DOHH2 (cell line): ENCODE results near the gene ADH1B.
"Not testable (repeated sequence)": the region's sequence is repeated elsewhere in the genome, so short reads cannot be mapped to it uniquely, and the experiment has no call there.

Experiments
- H3F3A ChIP-seq: fragments of 200-600 bp; sonication (generic), shearing (Covaris generic); 2 replicates; pipeline ENCODE4 v1.6.0; 2016; ENCODE audit warnings: antibody characterized with exemption, mild to moderate bottlenecking; ENCODE audit not compliant: control insufficient read depth, insufficient read depth
- H3K27ac ChIP-seq: fragments of 200-600 bp; sonication (generic); 2 replicates; pipeline ENCODE4 v1.5.1; 2014; ENCODE audit warnings: low read depth, mild to moderate bottlenecking, low read length, moderate library complexity
- H3K27me3 ChIP-seq: fragments of 200-600 bp; sonication (generic); 2 replicates; pipeline ENCODE4 v1.6.1; 2014; ENCODE audit warnings: mild to moderate bottlenecking, low read length, mixed read lengths; ENCODE audit not compliant: control insufficient read depth
- H3K36me3 ChIP-seq: fragments of 200-600 bp; sonication (generic); 2 replicates; pipeline ENCODE4 v1.6.1; 2014; ENCODE audit warnings: mild to moderate bottlenecking, low read length, moderate library complexity, mixed read lengths; ENCODE audit not compliant: control insufficient read depth
- H3K4me1 ChIP-seq: fragments of 200-600 bp; sonication (generic); 2 replicates; pipeline ENCODE4 v1.6.1; 2014; ENCODE audit warnings: mild to moderate bottlenecking, low read length, mixed read lengths; ENCODE audit not compliant: control insufficient read depth
- H3K4me2 ChIP-seq: fragments of 200-600 bp; sonication (generic); 2 replicates; pipeline ENCODE4 v1.6.0; 2014; ENCODE audit warnings: mild to moderate bottlenecking, low read length, moderate library complexity
- H3K4me3 ChIP-seq: fragments of 200-600 bp; sonication (generic); 2 replicates; pipeline ENCODE4 v1.5.1; 2014; ENCODE audit warnings: mild to moderate bottlenecking, low read length, mixed read lengths
- H3K79me2 ChIP-seq: fragments of 200-600 bp; sonication (generic); 2 replicates; pipeline ENCODE4 v1.6.1; 2014; ENCODE audit warnings: mild to moderate bottlenecking, low read length, mixed read lengths; ENCODE audit not compliant: control insufficient read depth
- H3K9me2 ChIP-seq: fragments of 200-600 bp; sonication (generic); replicated peaks from 2 replicates; pipeline ENCODE4 v1.6.1; 2014; ENCODE audit warnings: mild to moderate bottlenecking, low read length, mixed read lengths; ENCODE audit not compliant: control insufficient read depth
- H3K9me3 ChIP-seq: fragments of 200-600 bp; sonication (generic); 2 replicates; pipeline ENCODE4 v1.6.1; 2014; ENCODE audit warnings: antibody characterized with exemption, low read length, mixed read lengths; ENCODE audit not compliant: control insufficient read depth, insufficient read depth
- H4K20me1 ChIP-seq: fragments of 200-600 bp; sonication (generic); 2 replicates; pipeline ENCODE4 v1.6.0; 2014; ENCODE audit warnings: low read depth, mild to moderate bottlenecking, antibody characterized with exemption, low read length, moderate library complexity; ENCODE audit not compliant: control insufficient read depth, insufficient read depth
- EZH2phosphoT487 ChIP-seq: fragments of 200-600 bp; sonication (generic); IDR thresholded peaks from 2 replicates; pipeline ENCODE4 v1.6.1; 2017; ENCODE audit warnings: borderline replicate concordance, mild to moderate bottlenecking, antibody characterized with exemption, low read length, moderate library complexity, mixed read lengths
- TF ChIP-seq, protein P1 (sequence below): fragments of 200-600 bp; sonication (generic); IDR thresholded peaks from one replicate; pipeline ENCODE4 v1.5.1; 2014; ENCODE audit warnings: antibody characterized with exemption, mild to moderate bottlenecking, low read depth, low read length; ENCODE audit not compliant: poor library complexity, severe bottlenecking

The ADH1B gene

DNA sequence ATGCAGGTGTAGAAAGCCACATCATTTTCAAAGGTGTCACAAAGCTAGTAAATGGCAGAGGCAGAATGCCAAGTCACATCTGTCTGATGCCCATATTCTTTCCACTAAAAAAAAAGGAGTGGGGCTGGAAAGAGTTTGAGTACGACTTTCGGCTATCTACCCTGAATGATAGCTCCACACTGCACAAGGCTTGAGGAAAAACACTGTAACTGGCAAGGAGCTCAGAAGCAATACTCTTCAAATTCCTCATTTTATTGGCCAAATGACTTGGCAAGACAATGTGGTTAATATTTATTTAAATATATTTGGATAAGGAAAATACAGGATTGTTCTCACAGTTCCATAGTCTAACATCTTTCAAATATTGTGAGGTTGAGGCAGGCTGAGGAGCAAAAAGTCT is 36.7 kb upstream of the ADH1B start:
- Histone ChIP-seq H4K20me1 (no peaks in the 10 kb centered on the region), H3K9me3 (no peaks in the 10 kb centered on the region), H3K4me1 (no peaks in the 10 kb centered on the region), H3K27me3 (no peaks in the 10 kb centered on the region), H3K36me3 (no peaks in the 10 kb centered on the region), H3F3A (no peaks in the 10 kb centered on the region), H3K27ac (no peak overlapping the region), H3K79me2 (no peaks in the 10 kb centered on the region), H3K9me2 (no peaks in the 10 kb centered on the region), H3K4me3 (no peak overlapping the region), H3K4me2 (no peak overlapping the region)
- TF ChIP-seq, protein P1, sequence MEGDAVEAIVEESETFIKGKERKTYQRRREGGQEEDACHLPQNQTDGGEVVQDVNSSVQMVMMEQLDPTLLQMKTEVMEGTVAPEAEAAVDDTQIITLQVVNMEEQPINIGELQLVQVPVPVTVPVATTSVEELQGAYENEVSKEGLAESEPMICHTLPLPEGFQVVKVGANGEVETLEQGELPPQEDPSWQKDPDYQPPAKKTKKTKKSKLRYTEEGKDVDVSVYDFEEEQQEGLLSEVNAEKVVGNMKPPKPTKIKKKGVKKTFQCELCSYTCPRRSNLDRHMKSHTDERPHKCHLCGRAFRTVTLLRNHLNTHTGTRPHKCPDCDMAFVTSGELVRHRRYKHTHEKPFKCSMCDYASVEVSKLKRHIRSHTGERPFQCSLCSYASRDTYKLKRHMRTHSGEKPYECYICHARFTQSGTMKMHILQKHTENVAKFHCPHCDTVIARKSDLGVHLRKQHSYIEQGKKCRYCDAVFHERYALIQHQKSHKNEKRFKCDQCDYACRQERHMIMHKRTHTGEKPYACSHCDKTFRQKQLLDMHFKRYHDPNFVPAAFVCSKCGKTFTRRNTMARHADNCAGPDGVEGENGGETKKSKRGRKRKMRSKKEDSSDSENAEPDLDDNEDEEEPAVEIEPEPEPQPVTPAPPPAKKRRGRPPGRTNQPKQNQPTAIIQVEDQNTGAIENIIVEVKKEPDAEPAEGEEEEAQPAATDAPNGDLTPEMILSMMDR: no peak
- TF ChIP-seq EZH2phosphoT487: no peak

DNA sequence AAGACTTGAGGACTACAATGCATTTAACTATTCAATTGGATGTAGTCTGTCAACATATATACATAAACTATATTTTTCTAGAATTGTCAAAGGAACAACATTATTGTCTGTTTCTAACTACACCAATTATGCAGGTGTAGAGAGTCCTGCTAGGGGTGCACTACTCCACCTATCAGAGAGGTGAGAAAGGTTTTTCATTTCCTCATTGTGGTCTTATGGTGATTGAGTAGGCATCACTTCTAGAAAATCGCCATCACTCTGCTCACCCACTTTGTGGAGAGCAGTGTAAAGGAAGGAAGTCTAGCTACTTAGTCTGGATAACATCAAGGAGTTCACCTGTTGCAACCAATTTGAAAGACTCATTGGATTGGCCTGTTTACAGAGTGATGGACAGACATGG is 35.8 kb upstream of the ADH1B start:
- Histone ChIP-seq H3K36me3 (no peaks in the 10 kb centered on the region), H3K9me3 (no peaks in the 10 kb centered on the region), H3K27me3 (no peaks in the 10 kb centered on the region), H3F3A (no peaks in the 10 kb centered on the region), H3K27ac (no peak overlapping the region), H3K4me2 (no peak overlapping the region), H3K4me1 (no peaks in the 10 kb centered on the region), H3K79me2 (no peaks in the 10 kb centered on the region), H4K20me1 (no peaks in the 10 kb centered on the region), H3K9me2 (no peaks in the 10 kb centered on the region), H3K4me3 (no peak overlapping the region)
- TF ChIP-seq EZH2phosphoT487: no peak
- TF ChIP-seq, protein P1: no peak

DNA sequence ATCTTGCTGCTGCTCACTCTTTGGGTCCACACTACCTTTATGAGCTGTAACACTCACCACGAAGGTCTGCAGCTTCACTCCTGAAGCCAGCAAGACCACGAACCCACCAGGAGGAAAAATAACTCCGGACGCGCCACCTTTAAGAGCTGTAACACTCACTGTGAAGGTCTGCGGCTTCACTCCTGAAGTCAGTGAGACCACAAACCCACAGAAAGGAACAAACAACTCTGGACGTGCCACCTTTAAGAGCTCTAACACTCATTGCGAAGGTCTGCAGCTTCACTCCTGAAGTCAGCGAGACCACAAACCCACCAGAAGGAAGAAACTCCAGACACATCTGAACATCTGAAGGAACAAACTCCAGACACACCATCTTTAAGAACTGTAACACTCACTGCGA is 34.9 kb upstream of the ADH1B start:
- not testable (repeated sequence) for H4K20me1 ChIP-seq, H3K4me1 ChIP-seq, H3K79me2 ChIP-seq, H3K4me2 ChIP-seq, H3K4me3 ChIP-seq, H3K9me2 ChIP-seq, H3K36me3 ChIP-seq, H3F3A ChIP-seq, H3K27ac ChIP-seq, H3K27me3 ChIP-seq, H3K9me3 ChIP-seq

DNA sequence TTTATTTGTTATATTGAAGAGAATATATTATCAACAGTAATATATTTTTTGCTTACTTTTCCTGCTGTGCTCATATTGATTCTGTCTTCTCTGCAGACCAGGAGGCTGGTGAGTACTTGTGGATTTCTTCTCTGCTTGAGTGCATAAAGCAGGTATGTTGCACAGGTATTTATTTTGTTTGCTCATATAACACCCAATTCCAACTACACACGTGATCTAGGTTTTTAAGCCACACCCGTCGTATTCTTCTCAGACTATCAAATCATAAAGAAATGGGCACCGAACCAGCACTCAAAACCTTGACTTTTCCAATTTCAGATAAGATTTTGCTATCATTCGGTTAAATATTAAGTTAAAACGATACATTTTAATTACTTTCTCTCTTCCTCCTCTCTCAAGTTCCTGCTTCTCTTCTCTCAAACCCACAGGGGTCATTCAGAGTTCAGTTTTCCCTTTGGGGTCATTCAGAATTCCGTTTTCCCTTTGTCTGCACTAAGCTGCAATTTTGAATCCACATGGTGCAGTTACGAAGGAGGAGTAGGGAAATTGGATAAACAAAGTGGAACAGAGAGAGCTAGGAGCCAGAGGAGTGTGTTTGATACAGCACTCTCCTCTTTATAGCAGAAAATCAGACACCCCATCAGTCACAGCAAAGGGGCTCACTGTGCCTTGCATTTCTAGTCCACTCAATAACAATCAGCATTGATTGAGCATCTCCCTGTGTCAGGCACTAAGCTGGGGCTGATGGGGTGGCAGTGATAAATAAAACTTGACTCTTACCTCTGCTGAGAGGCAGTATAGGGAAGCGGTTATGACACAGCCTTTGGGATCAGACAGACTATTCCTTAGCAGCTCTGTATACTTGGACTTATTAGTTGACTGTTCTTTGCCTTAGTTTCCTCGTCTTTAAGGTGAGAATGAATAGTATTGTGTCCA is 31.7 kb upstream of the ADH1B start, which contains the start of gene ADH1C:
Gene ADH1C (minus strand): TSS at position 145 of the 936 bp plus-strand sequence. CDS start 71 bp downstream, at position 74.
- Histone ChIP-seq H3K4me3 (no peak within 1 kb of the TSS), H3K36me3 (no peaks in the 10 kb centered on the region), H3F3A (no peaks in the 10 kb centered on the region), H4K20me1 (no peaks in the 10 kb centered on the region), H3K27ac (no peak within 1 kb of the TSS), H3K4me2 (no peak within 1 kb of the TSS), H3K9me3 (no peaks in the 10 kb centered on the region), H3K79me2 (no peaks in the 10 kb centered on the region), H3K9me2 (no peaks in the 10 kb centered on the region), H3K27me3 (no peaks in the 10 kb centered on the region), H3K4me1 (no peaks in the 10 kb centered on the region)
- no peak for TF ChIP-seq EZH2phosphoT487
- TF ChIP-seq, protein P1: no peak
